GM21825 (cell line): Measurements from ENCODE around the gene IGF1.

Experiments
- ATAC-seq: cut with Tn5 transposase; IDR thresholded peaks from one replicate; pipeline ENCODE4 v1.9.1; 2021; ENCODE audit warnings: mild to moderate bottlenecking, moderate library complexity; ENCODE audit not compliant: unreplicated experiment

Gene IGF1

GRCh38 chr12:102433304-102433703 lies 47.1 kb downstream of the IGF1 start:
- no peak for ATAC-seq

DNA sequence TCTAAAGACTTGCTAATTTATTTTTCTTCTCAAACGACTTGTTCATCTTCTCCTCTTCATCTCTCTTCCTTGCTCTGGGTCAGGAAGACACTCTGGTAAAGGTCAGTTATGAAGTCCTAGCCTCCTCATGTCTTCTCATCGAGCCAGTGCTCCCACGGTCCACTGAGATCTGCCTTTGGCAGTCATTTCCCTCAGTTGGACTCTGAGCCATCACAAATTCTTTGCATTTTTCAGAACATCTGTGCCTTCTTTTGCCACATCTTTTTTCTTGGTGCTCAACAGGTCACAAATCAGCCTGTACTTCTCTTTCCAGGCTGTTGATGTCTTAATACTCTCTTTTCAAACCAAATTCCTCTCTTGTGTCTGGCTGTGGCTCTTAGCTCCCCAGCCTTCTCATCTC lies 49.7 kb downstream of the IGF1 start:
- ATAC-seq = no peak

DNA sequence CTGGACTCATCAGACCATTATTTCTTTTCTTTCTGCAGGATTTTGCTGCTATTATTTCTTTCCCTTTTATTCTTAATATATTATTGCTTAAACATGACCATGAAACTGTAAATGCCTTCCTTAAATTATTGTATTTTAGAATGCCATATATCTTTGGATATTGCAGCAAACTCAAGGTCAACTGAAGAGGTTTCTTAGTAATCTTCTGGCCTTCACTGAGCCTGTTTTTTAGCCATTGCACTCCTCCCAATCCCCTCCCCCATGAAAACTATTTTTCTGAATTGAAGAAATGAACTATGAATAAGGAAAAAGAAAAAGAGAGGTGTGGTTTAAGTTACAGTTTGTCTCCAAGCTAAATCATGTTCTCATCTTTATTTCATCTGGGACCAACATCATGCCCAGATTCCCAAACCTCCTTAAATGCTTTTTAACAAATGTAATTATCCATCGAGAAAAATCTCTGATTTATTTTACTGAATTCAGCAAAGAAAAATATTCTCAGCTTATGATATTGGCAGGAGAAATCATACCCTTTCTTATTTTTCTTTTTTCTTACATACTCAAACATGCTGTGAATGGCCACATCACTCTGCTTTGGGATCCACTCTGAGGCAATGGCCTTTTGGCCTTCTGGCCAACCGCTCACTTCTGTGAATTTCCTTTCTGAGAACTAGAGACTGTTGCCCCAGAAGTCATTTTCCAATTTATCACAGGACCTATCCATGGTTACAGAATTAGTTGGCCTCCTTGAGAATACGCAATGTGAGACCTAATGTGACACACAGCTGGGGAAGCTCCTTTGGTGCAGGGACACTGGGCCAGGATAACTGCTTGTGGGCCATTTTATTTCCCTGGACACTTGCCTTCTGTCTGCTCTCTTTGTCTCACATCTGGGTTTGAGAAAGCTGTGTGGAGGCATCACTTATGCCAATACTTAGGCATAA lies 50.9 kb downstream of the IGF1 start:
- ATAC-seq = no peak

DNA sequence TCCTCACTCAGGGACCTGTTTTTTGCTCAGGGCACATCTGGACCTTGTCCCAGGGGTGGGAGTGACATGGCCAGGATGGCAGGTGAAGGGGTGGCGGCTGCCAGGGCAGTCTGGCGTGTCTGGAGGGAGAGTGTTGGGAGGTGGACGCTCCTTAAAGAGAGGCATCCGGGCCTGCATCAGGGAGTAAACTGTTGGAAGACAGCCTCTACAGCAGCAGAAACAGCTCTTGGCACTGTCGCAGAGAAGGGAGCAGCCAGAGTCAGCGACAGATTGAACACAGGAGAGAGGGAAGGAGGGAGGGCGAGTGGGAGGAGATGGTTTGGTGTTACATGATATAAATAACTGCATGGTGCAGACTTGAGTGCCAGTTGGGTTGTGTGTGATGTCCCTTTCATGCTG lies 52.8 kb downstream of the IGF1 start:
- ATAC-seq = no peak

DNA sequence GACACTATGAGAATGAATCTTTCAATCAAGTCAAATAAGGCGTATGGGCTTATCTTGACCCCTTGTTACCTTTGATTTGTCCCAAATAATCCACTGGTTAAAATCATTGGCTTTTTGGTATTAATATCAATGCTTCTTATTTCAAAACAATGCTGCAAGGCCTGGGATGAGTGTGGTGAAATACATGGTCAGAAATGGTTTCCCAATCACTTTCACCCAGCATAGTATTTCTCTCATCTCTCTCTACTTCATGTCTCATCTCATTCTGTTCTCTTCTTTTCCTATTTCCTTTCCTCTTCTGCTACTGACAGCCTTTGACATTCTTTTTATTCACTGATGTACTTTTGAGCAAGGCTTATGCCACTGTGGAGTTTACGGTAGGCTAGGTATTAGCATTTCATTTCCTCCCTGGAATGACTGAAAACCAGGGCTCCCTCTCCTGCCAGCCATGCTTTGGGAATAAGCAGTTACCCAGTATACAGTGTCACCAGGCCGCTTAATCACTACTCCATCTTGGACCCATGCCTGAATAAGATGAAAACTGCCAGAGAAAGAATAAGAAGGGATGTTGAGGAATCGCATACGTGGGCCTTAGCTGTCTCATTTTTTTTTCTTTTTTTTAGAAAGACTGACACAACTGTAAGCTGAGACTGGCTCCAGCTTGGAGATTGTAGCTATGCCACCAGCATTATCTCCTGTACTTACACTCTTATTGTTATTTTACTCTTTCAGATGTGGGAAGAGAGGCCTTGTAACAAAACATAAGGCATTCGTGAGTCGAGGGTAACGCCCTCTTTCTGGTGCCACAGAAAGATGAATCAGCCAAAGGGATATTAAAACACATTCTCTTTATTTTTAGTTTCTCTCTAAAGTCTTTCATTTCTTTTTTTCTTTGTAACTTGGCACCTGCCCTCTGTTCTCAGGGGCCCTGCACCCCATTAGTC lies 53.5 kb downstream of the IGF1 start:
- ATAC-seq = no peak

DNA sequence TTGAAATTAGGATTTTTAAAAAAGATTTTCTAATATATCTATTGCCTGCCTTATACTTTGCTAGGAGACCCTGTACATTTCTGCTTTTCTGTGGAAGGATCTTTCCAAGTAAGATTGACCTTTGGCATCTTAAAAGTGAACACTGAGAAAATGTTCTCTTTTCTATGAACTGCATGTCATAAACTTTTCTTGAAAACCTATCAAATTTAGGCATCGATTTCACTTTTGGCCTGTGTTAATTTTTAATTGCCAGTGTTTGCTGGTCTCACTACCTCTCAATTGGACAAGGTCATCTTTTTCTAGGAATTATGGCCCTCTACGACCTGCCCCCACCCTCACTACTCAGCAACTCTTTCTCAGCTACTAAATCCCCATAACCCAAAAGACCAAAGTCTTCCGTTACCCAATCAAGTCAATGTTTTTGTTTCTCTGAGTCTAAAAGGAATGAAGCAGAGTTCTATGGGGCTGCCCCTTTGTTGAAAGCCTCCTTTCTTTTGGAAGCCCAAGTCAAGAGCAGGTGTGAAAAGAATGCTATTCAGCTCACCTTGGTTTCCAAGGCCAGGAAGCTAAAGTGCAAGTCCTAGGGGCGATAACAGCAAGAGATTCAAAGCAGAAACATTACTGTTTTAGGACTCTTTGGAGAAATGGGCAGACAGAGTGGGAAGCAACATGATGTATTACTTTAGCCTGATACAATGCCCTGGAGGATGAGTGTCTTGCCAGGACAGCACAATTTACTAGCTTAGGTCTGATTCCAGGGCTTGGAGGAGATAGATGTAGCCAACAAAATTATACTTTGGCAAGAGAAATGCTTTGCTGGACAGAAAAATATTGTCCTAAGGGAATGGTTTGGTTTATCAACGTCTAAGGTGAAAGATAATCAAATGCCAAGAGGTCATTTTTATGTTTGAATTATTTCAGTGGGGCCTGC lies 55.0 kb downstream of the IGF1 start:
- ATAC-seq = no peak

GRCh38 chr12:102423462-102423861 lies 56.9 kb downstream of the IGF1 start:
- no peak for ATAC-seq

DNA sequence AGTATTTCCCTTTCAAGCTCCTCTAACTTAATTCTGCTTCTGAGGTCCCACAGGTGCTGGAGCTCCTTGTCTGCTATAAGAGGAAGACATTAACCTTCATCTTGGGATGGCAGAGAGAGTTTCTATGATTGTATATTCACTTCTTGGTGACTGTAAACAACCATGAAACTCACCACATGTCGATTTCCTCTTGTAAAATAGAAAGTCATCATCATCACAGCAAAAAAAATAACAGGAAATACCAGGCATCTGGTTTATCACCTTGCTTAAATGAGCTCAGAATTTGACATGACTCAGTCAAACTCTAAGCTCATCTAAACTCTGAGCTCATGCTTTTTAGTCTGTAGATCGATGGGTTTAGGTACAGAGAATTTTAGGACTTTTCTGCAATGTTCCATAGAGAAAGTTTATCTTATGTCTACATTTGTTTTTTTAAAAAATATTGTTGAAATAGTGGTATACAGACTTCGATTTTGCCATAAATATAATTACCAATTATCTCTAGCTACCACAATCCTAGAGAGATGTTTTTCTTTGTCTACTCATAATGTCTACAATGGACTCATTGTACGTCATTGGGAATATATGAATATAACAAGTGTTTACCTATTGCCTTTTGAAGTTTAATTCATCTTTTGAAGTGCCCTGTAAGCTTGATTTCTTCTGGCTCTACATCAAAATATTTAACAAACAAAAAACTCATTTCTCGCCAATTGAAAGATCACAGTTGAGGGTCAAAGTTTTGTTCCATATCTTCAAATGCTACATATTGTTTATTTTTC lies 58.4 kb downstream of the IGF1 start:
- no peak for ATAC-seq

DNA sequence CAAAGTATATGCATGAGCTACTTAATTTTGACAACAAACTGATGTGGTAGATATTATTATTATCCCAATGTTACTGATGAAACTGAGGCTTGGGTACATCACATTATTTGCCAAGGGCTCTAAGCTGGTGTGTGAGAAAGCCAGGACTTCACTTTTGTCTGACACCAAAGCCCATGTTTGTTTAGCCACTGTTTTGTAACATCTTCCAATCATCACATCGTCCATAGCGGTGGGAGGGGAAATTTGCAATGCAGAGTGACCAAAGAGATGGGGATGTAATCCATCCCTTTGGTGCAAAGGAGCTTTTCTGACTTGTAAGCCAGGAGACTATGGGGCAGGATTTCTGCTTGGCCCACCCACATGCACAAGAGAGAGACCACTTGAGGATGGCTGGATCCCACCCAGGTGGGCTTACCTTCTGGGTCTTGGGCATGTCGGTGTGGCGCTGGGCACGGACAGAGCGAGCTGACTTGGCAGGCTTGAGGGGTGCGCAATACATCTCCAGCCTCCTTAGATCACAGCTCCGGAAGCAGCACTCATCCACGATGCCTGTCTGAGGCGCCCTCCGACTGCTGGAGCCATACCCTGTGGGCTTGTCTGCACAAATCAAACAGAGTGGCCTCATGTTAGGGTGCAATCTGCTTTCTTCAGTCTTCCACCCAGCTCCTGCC lies 61.1 kb downstream of the IGF1 start:
- no peak for ATAC-seq

- no peak for ATAC-seq
Observed at GRCh38 chr12:102417055-102417454, 63.3 kb downstream of the IGF1 start.

- ATAC-seq = no peak
Observed at GRCh38 chr12:102415515-102415914, 64.8 kb downstream of the IGF1 start.

GRCh38 chr12:102413396-102413795 lies 67.0 kb downstream of the IGF1 start:
- no peak for ATAC-seq

- no peak for ATAC-seq
Observed at GRCh38 chr12:102410511-102410910, 69.9 kb downstream of the IGF1 start.

DNA sequence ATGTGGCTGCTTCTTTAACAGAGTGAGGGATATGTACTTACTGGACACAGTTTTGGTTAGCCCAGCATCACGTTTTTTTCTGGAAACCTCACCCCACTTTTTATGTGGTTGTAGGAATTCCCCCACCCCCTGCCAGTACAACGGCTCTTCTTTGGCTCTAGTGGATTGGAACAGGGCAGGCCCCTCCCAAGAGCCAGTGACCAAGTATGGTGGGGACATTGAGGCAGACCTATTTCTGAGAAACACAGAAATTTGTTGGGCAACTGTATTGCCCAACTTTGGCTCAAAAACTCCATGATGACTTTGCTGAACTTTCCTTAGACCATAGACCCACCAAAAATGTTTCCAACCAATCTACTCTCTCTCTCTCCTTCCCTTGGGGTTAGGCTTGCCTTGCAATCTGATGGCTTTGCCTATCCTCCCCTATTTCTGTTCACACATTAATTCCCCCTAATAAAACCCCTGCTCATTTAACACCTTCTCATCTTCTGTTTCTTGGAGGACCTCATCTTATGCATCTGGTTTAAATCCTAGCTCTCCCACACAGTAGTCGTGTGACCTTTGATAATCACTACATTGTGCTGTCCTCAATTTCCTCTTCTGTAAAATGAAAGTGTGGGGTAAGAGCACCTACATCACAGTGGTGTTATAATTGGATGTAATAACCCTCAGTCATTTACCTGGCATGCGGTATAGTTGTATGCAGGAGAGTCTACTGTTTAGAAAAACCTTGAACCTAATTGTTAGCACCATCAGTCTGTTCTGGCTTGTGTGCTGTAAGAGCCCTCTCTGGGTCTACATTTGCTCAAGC lies 71.7 kb downstream of the IGF1 start:
- ATAC-seq = no peak

- ATAC-seq = no peak
Observed at GRCh38 chr12:102407776-102408486, 72.4 kb downstream of the IGF1 start.

DNA sequence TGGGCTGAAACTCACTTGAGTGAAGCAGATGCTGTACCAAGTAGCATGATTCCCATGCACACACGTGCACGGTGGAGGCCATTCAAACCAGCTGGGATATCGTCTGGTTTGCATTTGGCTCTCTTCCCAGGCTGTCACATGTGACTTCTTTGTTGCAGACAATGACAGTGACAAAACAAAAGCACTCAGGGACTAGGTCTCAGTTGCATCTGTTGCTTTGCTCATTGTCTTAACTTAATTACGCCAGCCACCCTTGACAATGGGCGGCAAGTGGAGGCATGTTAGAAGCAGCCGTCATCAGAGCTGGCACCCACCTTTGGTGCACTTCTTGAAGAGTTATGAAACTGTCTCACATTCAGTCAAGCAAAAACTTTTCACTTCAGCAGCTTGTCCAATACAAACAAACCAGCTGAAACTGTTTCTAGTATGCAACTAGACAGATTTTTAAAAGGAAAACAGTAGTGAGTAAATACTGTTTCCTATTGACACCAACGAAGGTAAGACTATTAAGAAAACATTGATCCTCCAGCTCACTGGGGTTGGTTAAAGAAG lies 74.3 kb downstream of the IGF1 start:
- no peak for ATAC-seq

GRCh38 chr12:102401087-102401486 lies 79.3 kb downstream of the IGF1 start:
- ATAC-seq = no peak

DNA sequence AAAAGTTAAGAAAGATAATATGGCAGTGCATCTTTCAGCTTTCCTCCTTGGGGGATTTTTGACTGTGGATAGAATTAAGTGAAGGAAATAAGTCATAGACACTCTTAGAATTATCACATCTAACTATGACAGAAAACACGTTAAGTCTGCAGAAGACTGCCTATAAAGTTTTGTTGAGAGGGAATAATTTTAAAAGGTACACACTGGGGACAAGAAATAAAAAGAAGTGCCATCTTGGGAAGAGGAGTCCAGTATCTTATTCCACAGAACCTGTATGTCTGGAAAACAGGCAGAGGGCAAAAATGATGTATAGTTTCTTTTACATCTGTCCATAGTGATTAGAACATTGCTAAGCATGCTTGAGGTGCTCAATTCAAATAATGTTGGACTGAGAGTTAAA lies 80.7 kb downstream of the IGF1 start:
- ATAC-seq = no peak
